H9 (cell line): ENCODE measurements around the gene FCHSD2. TPM values are rescaled to one million over a fixed set of nuclear protein-coding genes. Genes with fewer than 3 reads are reported as not detected.

Experiments
- DNase-seq: peaks from one replicate; pipeline ENCODE4 v3.0.0-alpha.2; 2017
- H2AFZ ChIP-seq: one replicate; pipeline ENCODE4 v1.6.1; 2013; ENCODE audit warnings: mild to moderate bottlenecking, low read length, control low read depth, moderate library complexity
- H2AK5ac ChIP-seq: 2 replicates; pipeline ENCODE4 v1.6.1; 2013; ENCODE audit warnings: low read length, control low read depth, mixed read lengths; ENCODE audit not compliant: insufficient read length
- H2BK120ac ChIP-seq: one replicate; pipeline ENCODE4 v1.6.1; 2013; ENCODE audit warnings: low read depth, mild to moderate bottlenecking, low read length, control low read depth, inconsistent platforms; ENCODE audit not compliant: poor library complexity, severe bottlenecking
- H2BK12ac ChIP-seq: 2 replicates; pipeline ENCODE4 v1.6.1; 2013; ENCODE audit warnings: low read length, control low read depth, mixed read lengths, low read depth; ENCODE audit not compliant: insufficient read length
- H2BK15ac ChIP-seq: 2 replicates; pipeline ENCODE4 v1.6.1; 2013; ENCODE audit warnings: low read depth, low read length, control low read depth
- H2BK20ac ChIP-seq: one replicate; pipeline ENCODE4 v1.6.1; 2013; ENCODE audit warnings: low read depth, mild to moderate bottlenecking, low read length, control low read depth, inconsistent platforms; ENCODE audit not compliant: poor library complexity, severe bottlenecking
- H2BK5ac ChIP-seq: 2 replicates; pipeline ENCODE4 v1.6.1; 2013; ENCODE audit warnings: low read length, control low read depth, mixed read lengths; ENCODE audit not compliant: insufficient read length
- H3K14ac ChIP-seq: 2 replicates; pipeline ENCODE4 v1.6.1; 2013; ENCODE audit warnings: low read length, control low read depth; ENCODE audit not compliant: insufficient read depth
- H3K18ac ChIP-seq: 2 replicates; pipeline ENCODE4 v1.6.1; 2013; ENCODE audit warnings: low read depth, mild to moderate bottlenecking, mixed read lengths, low read length, control low read depth; ENCODE audit not compliant: insufficient read length
- H3K23ac ChIP-seq: 2 replicates; pipeline ENCODE4 v1.6.1; 2013; ENCODE audit warnings: low read length, control low read depth, mixed read lengths, low read depth; ENCODE audit not compliant: insufficient read length
- H3K23me2 ChIP-seq: 2 replicates; pipeline ENCODE4 v1.6.1; 2013; ENCODE audit warnings: low read depth, mild to moderate bottlenecking, mixed read lengths, low read length, control low read depth; ENCODE audit not compliant: insufficient read length, poor library complexity, severe bottlenecking
- H3K27ac ChIP-seq: 2 replicates; pipeline ENCODE4 v1.5.1; 2013; ENCODE audit warnings: low read length, control low read depth, mixed read lengths, low read depth; ENCODE audit not compliant: insufficient read length
- H3K27me3 ChIP-seq: 2 replicates; pipeline ENCODE4 v1.6.1; 2013; ENCODE audit warnings: low read length, control low read depth, inconsistent platforms; ENCODE audit not compliant: insufficient read depth
- H3K4ac ChIP-seq: 2 replicates; pipeline ENCODE4 v1.6.1; 2013; ENCODE audit warnings: low read depth, mild to moderate bottlenecking, control low read depth, inconsistent platforms, low read length, moderate library complexity
- H3K4me1 ChIP-seq: 2 replicates; pipeline ENCODE4 v1.6.1; 2013; ENCODE audit warnings: low read length, control low read depth, inconsistent platforms; ENCODE audit not compliant: insufficient read depth
- H3K4me2 ChIP-seq: 2 replicates; pipeline ENCODE4 v1.6.1; 2013; ENCODE audit warnings: low read length, control low read depth, mixed read lengths; ENCODE audit not compliant: insufficient read length, insufficient read depth
- H3K56ac ChIP-seq: 2 replicates; pipeline ENCODE4 v1.6.1; 2013; ENCODE audit warnings: low read depth, mild to moderate bottlenecking, mixed read lengths, low read length, control low read depth; ENCODE audit not compliant: insufficient read length
- H3K79me1 ChIP-seq: 2 replicates; pipeline ENCODE4 v1.6.1; 2013; ENCODE audit warnings: low read depth, mild to moderate bottlenecking, moderate library complexity, low read length, control low read depth, inconsistent platforms; ENCODE audit not compliant: insufficient read depth, poor library complexity, severe bottlenecking
- H3K79me2 ChIP-seq: 2 replicates; pipeline ENCODE4 v1.6.1; 2013; ENCODE audit warnings: low read length, control low read depth, inconsistent platforms; ENCODE audit not compliant: insufficient read depth
- H3K9ac ChIP-seq: 2 replicates; pipeline ENCODE4 v1.6.1; 2013; ENCODE audit warnings: low read length, control low read depth, mixed read lengths; ENCODE audit not compliant: insufficient read length; ENCODE audit errors: extremely low read depth
- H3K9me3 ChIP-seq: one replicate; pipeline ENCODE4 v1.6.1; 2013; ENCODE audit warnings: low read depth, low read length, inconsistent platforms; ENCODE audit not compliant: control insufficient read depth
- H3T11ph ChIP-seq: one replicate; pipeline ENCODE4 v1.6.1; 2013; ENCODE audit warnings: mild to moderate bottlenecking, low read length, control low read depth, inconsistent platforms
- H4K20me1 ChIP-seq: one replicate; pipeline ENCODE4 v1.6.1; 2013; ENCODE audit not compliant: control insufficient read depth, insufficient read length, insufficient read depth
- H4K5ac ChIP-seq: 2 replicates; pipeline ENCODE4 v1.6.1; 2013; ENCODE audit warnings: low read depth, mild to moderate bottlenecking, mixed read lengths, low read length, control low read depth; ENCODE audit not compliant: insufficient read length
- H4K8ac ChIP-seq: replicated peaks from 2 replicates; pipeline ENCODE4 v1.6.1; 2013; ENCODE audit warnings: low read length, control low read depth, mixed read lengths, low read depth; ENCODE audit not compliant: insufficient read length
- H4K91ac ChIP-seq: 2 replicates; pipeline ENCODE4 v1.6.1; 2013; ENCODE audit warnings: low read depth, mild to moderate bottlenecking, moderate library complexity, mixed read lengths, low read length, control low read depth; ENCODE audit not compliant: insufficient read length
- H3K27ac Mint-ChIP-seq, 3 experiments: 2 replicates in 2 of 3; 3 replicates in 1 of 3; pipeline ENCODE4 v1.8.0; 2020 to 2021; ENCODE audit warnings: mixed read lengths in 3 of 3, mild to moderate bottlenecking in 1 of 3, moderate library complexity in 1 of 3
- H3K27me3 Mint-ChIP-seq: 2 replicates; pipeline ENCODE4 v1.8.0; 2021; ENCODE audit warnings: low read depth, mild to moderate bottlenecking, moderate library complexity, mixed read lengths
- H3K36me3 Mint-ChIP-seq, 3 experiments: 2 replicates in 2 of 3; 3 replicates in 1 of 3; pipeline ENCODE4 v1.8.0; 2020 to 2021; ENCODE audit warnings: low read depth in 3 of 3, mixed read lengths in 3 of 3; ENCODE audit not compliant: insufficient read depth in 1 of 3
- H3K4me1 Mint-ChIP-seq, 2 experiments: 2 replicates each; pipeline ENCODE4 v1.8.0; 2020; ENCODE audit warnings: mixed read lengths in 2 of 2
- H3K4me3 Mint-ChIP-seq, 2 experiments: 2 replicates in 1 of 2; 3 replicates in 1 of 2; pipeline ENCODE4 v1.8.0; 2020 to 2021; ENCODE audit warnings: mild to moderate bottlenecking in 2 of 2, mixed read lengths in 2 of 2, moderate library complexity in 1 of 2
- H3K9me3 Mint-ChIP-seq, 2 experiments: 2 replicates in 1 of 2; 3 replicates in 1 of 2; pipeline ENCODE4 v1.8.0; 2020; ENCODE audit warnings: mild to moderate bottlenecking in 2 of 2, mixed read lengths in 2 of 2, moderate library complexity in 1 of 2
- WGBS: extraction: QIAGEN DNeasy Blood & Tissue Kit; methylation state at CpG from one replicate; pipeline ENCODE4 v1.1.7; 2013; ENCODE audit warnings: missing lambda C conversion rate, low lambda C conversion rate, mixed read lengths; ENCODE audit not compliant: insufficient read length; ENCODE audit errors: extremely low coverage; 5-methylcytosine and 5-hydroxymethylcytosine counted together
- total RNA-seq: library from RNA; stranded (reverse); gene quantifications from 2 replicates; pipeline ENCODE4 v1.2.1, GENCODE V29; 2021
- TF ChIP-seq, protein P1 (sequence below): fragments of 200-600 bp; sonication (generic); conservative IDR thresholded peaks from 3 replicates; pipeline ENCODE4 v1.8.0; 2021; ENCODE audit warnings: antibody characterized with exemption, mild to moderate bottlenecking

Gene FCHSD2
- total RNA-seq, 1 experiment from 2014 or later, result 17.8 TPM

DNA sequence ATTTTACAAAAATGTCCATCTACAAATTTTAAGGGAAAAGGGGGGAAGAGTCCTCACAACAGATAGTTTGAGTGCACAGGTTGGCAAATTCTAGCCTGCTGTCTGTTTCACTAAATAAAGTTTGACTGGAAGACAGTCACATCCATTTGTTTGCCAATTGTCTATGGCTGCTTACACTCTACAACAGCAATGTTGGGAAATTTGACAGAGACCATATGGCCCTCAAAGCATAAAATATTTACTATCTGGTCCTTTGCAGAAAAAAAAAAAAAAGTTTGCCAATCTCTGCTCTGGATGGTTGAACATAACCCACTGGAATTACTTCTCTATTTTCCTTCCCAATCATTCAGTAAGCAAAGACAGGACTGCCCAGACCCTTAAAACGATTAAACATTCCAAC is 88.2 kb downstream of the FCHSD2 start:
- no peak overlapping the region for H3K56ac ChIP-seq
- H2BK5ac ChIP-seq, result no peak overlapping the region
- no peak overlapping the region for H3K27ac ChIP-seq
- H4K91ac ChIP-seq, result no peak overlapping the region
- H4K5ac ChIP-seq, result no peak overlapping the region
- no peaks in the 10 kb centered on the region for H3K27me3 Mint-ChIP-seq
- no peak overlapping the region for H2AK5ac ChIP-seq
- H2BK20ac ChIP-seq, result no peak overlapping the region
- no peak overlapping the region for H2BK15ac ChIP-seq
- H3K4me1 ChIP-seq, result no peaks in the 10 kb centered on the region; the same call in 1 of the 2 replicates
- no peak overlapping the region for H3K4me3 Mint-ChIP-seq
- H3K23me2 ChIP-seq, result no peaks in the 10 kb centered on the region
- no peak overlapping the region for H3K18ac ChIP-seq
- no peaks in the 10 kb centered on the region for H4K20me1 ChIP-seq
- H3T11ph ChIP-seq, result no peak overlapping the region
- H2BK12ac ChIP-seq, result no peak overlapping the region
- no peaks in the 10 kb centered on the region for H3K79me1 ChIP-seq
- no peaks in the 10 kb centered on the region for H3K79me2 ChIP-seq
- no peak for DNase-seq
- H3K9me3 Mint-ChIP-seq, result no peaks in the 10 kb centered on the region; a peak in 2 of 5 replicates
- H3K9me3 ChIP-seq, result no peaks in the 10 kb centered on the region
- TF ChIP-seq, protein P1, sequence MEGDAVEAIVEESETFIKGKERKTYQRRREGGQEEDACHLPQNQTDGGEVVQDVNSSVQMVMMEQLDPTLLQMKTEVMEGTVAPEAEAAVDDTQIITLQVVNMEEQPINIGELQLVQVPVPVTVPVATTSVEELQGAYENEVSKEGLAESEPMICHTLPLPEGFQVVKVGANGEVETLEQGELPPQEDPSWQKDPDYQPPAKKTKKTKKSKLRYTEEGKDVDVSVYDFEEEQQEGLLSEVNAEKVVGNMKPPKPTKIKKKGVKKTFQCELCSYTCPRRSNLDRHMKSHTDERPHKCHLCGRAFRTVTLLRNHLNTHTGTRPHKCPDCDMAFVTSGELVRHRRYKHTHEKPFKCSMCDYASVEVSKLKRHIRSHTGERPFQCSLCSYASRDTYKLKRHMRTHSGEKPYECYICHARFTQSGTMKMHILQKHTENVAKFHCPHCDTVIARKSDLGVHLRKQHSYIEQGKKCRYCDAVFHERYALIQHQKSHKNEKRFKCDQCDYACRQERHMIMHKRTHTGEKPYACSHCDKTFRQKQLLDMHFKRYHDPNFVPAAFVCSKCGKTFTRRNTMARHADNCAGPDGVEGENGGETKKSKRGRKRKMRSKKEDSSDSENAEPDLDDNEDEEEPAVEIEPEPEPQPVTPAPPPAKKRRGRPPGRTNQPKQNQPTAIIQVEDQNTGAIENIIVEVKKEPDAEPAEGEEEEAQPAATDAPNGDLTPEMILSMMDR, result no peak
- H3K4me1 Mint-ChIP-seq, result peaks cover 3 to 5% of the 10 kb centered on the region in 2 experiments; a peak in 3 of 4 replicates
- H3K27me3 ChIP-seq, result no peaks in the 10 kb centered on the region
- H2BK120ac ChIP-seq, result no peak overlapping the region
- no peak overlapping the region for H4K8ac ChIP-seq
- no peaks in the 10 kb centered on the region for H3K36me3 Mint-ChIP-seq
- no peak overlapping the region for H3K23ac ChIP-seq
- H2AFZ ChIP-seq, result no peak overlapping the region
- no peak overlapping the region for H3K4me2 ChIP-seq
- H3K4ac ChIP-seq, result no peak overlapping the region
- no CpG with 5 or more reads among the region's 1 CpG for WGBS
- H3K27ac Mint-ChIP-seq, result no peak overlapping the region
- H3K14ac ChIP-seq, result no peak overlapping the region
- H3K9ac ChIP-seq, result no peak overlapping the region
